Calu3 (cell line): ENCODE measurements around the gene ASB18. TPM values are rescaled to one million over a fixed set of nuclear protein-coding genes. Genes with fewer than 3 reads are reported as not detected.

Experiments used
- BruUV-seq: library from RNA; stranded (reverse); fragments of 400-500 nt; replicated peaks from 2 replicates; lab custom pipeline; 2021; lab: Mats Ljungman, UMichigan
- CTCF ChIA-PET: fragments of 300-600 bp; sonication (Branson Sonifier 250); formaldehyde crosslinking; loops from one replicate; lab custom pipeline; 2022; ENCODE audit warnings: antibody characterized with exemption; lab: Charles Lee
- DNase-seq: peaks from one replicate; pipeline ENCODE4 v3.0.0; 2022
- H3K27ac Mint-ChIP-seq: one replicate; pipeline ENCODE4 v1.8.0; 2022; ENCODE audit warnings: mixed read lengths; ENCODE audit not compliant: unreplicated experiment
- H3K27me3 Mint-ChIP-seq: one replicate; pipeline ENCODE4 v1.8.0; 2022; ENCODE audit warnings: mixed read lengths; ENCODE audit not compliant: unreplicated experiment
- H3K36me3 Mint-ChIP-seq: one replicate; pipeline ENCODE4 v1.8.0; 2022; ENCODE audit warnings: mild to moderate bottlenecking, moderate library complexity, mixed read lengths; ENCODE audit not compliant: insufficient read depth, unreplicated experiment
- H3K4me1 Mint-ChIP-seq: one replicate; pipeline ENCODE4 v1.8.0; 2022; ENCODE audit warnings: mild to moderate bottlenecking, low read depth, mixed read lengths; ENCODE audit not compliant: unreplicated experiment
- H3K4me3 Mint-ChIP-seq: one replicate; pipeline ENCODE4 v1.8.0; 2022; ENCODE audit warnings: mild to moderate bottlenecking, low read depth, moderate library complexity, mixed read lengths; ENCODE audit not compliant: unreplicated experiment
- H3K9me3 Mint-ChIP-seq: one replicate; pipeline ENCODE4 v1.8.0; 2022; ENCODE audit warnings: low read depth, mixed read lengths; ENCODE audit not compliant: unreplicated experiment
- intact Hi-C: fragments of 100-400 bp; cut with micrococcal nuclease; formaldehyde crosslinking; loops from one replicate; pipeline ENCODE4 v1.10.0; 2022; ENCODE audit not compliant: unreplicated experiment
- total RNA-seq: library from RNA; stranded (reverse); gene quantifications from 2 replicates; pipeline ENCODE4 v1.2.3, GENCODE V29; 2022
- TF ChIP-seq, protein P1 (sequence below): fragments of 200-600 bp; IDR thresholded peaks from one replicate; pipeline ENCODE4 v1.8.0; 2022; ENCODE audit warnings: antibody characterized with exemption; ENCODE audit not compliant: unreplicated experiment

ASB18 gene
- total RNA-seq, 1 experiment from 2014 or later, result not detected

DNA sequence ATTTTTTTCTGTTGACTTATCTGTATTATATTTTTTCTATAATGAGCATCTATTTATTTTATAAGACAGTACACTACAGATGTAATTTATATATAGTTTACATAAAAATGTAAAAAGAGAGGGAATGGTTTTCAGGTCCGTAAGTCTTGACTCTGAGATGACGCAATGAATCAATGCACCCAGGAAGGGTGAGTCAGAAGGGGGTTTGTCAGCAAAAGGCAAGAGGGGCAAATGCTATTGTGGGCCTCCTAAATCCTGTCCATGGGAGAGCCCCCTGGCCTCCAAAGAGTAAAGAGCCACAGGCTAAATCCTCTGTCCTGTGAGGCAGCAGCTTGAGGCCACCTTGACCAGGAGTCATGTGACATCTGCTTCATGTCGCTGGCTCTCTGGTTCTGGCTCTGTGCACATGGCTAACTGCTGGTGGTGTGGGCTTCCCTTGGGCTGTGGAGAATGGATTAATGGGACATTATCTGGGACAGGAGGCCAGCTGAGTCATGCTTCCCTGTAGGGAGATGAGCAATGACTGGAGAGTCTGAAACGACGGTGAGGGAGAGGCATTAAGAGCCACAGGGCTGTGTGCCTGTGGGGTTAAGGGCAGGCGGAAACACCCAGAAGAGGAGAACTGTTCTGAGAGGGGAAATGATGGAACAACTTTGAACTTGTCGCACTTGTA, 22.8 kb upstream of the ASB18 start:
- no peaks in the 10 kb centered on the region for H3K36me3 Mint-ChIP-seq
- intact Hi-C loops, result no loop called here
- peaks cover 10% of the 10 kb centered on the region for H3K9me3 Mint-ChIP-seq
- H3K4me3 Mint-ChIP-seq, result no peak overlapping the region
- peaks cover 9% of the 10 kb centered on the region for H3K4me1 Mint-ChIP-seq
- CTCF ChIA-PET, result no interaction called here
- peaks cover 54% of the 10 kb centered on the region for H3K27me3 Mint-ChIP-seq
- BruUV-seq, result no TSS peak
- DNase-seq, result no peak
- no peak overlapping the region for H3K27ac Mint-ChIP-seq
- TF ChIP-seq, protein P1, sequence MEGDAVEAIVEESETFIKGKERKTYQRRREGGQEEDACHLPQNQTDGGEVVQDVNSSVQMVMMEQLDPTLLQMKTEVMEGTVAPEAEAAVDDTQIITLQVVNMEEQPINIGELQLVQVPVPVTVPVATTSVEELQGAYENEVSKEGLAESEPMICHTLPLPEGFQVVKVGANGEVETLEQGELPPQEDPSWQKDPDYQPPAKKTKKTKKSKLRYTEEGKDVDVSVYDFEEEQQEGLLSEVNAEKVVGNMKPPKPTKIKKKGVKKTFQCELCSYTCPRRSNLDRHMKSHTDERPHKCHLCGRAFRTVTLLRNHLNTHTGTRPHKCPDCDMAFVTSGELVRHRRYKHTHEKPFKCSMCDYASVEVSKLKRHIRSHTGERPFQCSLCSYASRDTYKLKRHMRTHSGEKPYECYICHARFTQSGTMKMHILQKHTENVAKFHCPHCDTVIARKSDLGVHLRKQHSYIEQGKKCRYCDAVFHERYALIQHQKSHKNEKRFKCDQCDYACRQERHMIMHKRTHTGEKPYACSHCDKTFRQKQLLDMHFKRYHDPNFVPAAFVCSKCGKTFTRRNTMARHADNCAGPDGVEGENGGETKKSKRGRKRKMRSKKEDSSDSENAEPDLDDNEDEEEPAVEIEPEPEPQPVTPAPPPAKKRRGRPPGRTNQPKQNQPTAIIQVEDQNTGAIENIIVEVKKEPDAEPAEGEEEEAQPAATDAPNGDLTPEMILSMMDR, result no peak

DNA sequence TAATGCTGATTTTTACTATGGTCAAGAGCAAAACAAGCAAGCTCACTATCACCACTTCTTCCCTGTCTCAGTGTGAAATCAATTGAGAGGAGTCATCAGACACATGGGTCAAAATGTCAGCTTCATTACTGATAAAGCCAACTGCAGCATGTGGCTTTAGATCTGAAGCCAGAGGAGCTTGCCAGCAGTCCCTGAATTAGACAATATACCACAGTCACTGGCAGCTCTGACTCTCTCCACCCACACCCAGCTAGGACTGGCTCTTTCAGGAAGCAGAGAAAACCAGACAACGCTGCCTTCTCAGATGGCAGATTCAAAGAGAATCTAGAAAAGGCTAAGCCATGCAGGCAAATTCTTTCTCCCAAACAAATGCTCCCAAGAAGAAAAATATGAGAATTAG, 20.0 kb upstream of the ASB18 start:
- no peaks in the 10 kb centered on the region for H3K36me3 Mint-ChIP-seq
- intact Hi-C loops, result no loop called here
- CTCF ChIA-PET, result interaction anchor here (0.6 to 0.7 kb wide), 3 partner anchors 37 to 76 kb away, joined by 3 to 8 read pairs (median 3); no protein-coding TSS in a partner anchor
- H3K4me1 Mint-ChIP-seq, result peaks cover 9% of the 10 kb centered on the region
- H3K4me3 Mint-ChIP-seq, result no peak overlapping the region
- no peak overlapping the region for H3K27ac Mint-ChIP-seq
- no peak for DNase-seq
- BruUV-seq, result no TSS peak
- TF ChIP-seq, protein P1, result no peak
- peaks cover 20% of the 10 kb centered on the region for H3K9me3 Mint-ChIP-seq
- peaks cover 26% of the 10 kb centered on the region for H3K27me3 Mint-ChIP-seq

DNA sequence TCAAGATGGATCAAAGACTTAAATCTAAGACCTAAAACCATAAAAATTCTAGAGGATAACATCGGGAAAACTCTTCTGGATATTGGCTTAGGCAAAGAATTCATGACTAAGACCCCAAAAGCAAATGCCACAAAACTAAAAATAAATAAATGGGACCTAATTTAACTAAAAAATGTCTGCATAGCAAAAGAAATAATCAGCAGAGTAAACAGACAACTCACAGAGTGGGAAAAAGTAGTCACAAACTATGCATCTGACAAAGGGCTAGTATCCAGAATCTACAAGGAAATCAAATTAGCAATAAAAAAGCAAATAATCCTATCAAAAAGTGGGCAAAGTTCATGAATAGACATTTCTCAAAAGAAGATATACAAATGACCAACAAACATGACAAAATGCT, 18.2 kb upstream of the ASB18 start:
- Mint-ChIP-seq H3K4me3 (no peak overlapping the region), H3K4me1 (peaks cover 6% of the 10 kb centered on the region), H3K27me3 (peaks cover 8% of the 10 kb centered on the region), H3K9me3 (peaks cover 17% of the 10 kb centered on the region), H3K36me3 (no peaks in the 10 kb centered on the region), H3K27ac (no peak overlapping the region)
- TF ChIP-seq, protein P1, result no peak
- no peak for DNase-seq
- intact Hi-C loops, result no loop called here
- BruUV-seq, result no TSS peak
- CTCF ChIA-PET, result no interaction called here

DNA sequence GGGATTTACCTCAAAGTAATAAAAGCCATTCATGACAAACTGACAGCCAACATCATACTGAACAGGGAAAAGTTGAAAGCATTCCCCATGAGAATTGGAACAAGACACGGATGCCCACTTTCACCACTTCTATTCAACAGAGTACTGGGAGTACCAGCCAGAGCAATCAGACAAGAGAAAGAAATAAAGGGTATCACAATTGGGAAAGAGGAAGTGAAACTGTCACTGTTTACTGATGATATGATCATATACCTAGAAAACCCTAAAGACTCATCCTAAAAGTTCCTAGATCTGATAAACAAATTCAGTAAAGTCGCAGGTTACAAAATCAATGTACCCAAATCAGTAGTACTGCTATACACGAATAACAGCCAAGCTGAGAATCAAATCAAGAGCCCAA, 17.2 kb upstream of the ASB18 start:
- no TSS peak for BruUV-seq
- intact Hi-C loops, result no loop called here
- no peaks in the 10 kb centered on the region for H3K36me3 Mint-ChIP-seq
- no peaks in the 10 kb centered on the region for H3K4me1 Mint-ChIP-seq
- H3K9me3 Mint-ChIP-seq, result peaks cover 17% of the 10 kb centered on the region
- no peaks in the 10 kb centered on the region for H3K27me3 Mint-ChIP-seq
- CTCF ChIA-PET, result no interaction called here
- no peak for DNase-seq
- H3K4me3 Mint-ChIP-seq, result no peak overlapping the region
- no peak overlapping the region for H3K27ac Mint-ChIP-seq
- TF ChIP-seq, protein P1, result no peak
